DMS53 (cell line): ENCODE results near the gene SAP25.
"Not testable (repeated sequence)": the region's sequence is repeated elsewhere in the genome, so short reads cannot be mapped to it uniquely, and the experiment has no call there.

Experiments used
- DNase-seq: peaks from one replicate; lab custom pipeline; 2025; lab: John Stamatoyannopoulos, UW

The SAP25 gene

DNA sequence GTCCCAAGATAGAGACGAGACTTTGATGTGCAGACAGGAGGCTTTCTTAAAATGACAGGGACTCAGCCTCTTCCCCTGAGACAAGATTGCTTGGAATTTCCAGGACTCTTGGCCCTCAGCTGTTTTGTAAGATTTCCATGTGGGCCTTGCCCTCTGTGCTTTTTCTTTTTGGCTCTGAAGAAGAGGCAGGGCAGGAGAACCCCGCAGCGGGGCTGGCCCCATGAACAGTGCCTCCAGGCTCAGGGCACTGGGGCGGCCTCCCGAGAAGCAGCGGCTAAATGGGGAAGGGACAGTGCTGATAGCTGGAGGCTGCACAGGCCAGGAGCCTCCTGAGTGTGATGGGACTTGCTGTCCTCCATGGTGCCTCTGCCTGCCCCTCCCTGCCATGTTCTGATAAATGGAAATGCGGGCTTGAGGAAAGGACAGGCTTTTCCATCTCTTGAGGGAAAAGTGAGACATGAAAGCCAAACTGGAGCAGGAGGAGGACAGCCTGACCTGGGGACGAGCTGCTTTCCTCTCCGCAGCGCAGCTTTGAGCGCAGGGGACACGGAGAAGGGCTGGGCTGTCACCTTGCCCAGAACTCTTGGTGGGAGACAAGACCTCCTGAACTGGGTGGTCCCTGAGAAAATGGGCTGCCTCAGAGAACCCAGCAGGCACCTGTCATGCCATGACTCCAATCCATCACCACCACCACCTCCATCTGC is 12.1 kb downstream of the SAP25 start:
- DNase-seq: no peak

DNA sequence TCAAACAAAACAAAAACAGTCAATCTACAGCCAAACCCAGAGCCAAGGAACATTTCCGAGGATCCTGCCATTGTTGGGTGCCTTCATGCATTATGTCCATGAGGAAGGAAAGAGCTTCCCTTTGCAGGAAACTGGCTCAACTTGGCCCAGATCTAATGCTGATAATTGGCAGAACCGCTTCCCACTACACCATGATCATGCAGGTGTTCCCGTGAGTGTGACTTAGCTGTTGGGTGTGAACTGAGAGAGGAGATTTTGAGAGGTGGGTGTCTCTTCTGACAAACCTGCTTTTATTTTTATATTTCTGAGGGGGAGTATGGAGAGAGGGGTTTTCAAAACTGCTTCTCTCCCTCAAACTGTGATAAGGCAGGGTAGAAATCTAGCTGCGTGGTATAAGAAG is 14.6 kb downstream of the SAP25 start:
- no peak for DNase-seq

DNA sequence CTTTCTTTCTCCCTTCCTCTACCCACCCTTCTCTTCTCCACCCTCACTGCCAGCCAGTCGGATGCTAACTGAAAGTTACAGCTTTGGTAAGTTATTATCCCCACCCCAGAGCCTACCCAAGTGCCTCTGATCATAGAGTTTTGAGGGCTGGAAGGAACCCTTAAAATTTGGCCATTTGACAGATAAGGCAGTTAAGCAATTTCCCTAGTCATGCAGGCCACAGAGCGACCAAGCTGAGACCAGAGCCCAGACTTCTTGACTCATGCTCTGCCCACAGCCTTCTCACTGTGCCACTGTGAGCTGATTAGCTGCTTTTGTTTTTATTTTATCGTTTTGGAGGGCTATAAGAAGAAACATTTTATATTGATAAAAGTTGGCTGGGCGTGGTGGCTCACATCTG is 17.2 kb downstream of the SAP25 start:
- no peak for DNase-seq

DNA sequence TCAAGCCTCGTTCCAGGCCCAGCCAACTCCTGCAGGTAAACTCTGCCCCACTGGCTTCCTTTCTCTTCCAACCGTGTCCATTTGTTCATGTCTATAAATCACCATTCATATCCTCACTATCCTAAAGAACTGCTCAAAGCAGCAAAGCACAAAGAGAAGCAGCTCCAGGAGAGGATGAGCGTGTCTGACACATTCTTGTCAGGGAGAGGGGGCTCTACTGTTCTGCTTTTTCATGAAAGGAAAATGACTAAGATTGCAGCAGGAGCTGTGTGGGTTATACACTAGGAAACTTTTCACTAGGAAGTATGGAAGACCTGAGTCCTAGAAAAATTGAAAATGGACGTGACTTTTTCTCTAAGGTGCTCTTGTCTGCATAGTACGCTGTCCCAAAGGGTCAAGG is 18.0 kb downstream of the SAP25 start:
- DNase-seq: no peak

DNA sequence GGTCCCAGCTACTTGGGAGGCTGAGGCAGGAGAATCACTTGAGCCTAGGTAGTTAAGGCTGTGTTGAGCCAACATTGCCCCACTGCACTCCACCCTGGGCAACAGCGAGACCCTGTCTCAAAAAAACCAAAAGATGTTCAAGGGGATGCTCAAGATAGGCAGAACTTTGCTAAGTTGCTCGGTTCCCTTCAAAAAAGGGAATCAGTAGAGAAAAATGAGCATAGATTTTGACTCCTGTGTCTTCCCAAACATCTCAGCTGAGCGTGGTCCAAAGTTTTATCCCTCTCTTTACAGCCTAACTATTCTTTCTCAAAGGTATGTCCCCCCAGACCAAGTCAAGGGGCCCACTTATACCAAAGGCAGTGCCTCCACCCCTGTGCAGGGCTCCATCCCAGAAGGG is 20.7 kb downstream of the SAP25 start:
- DNase-seq: no peak

DNA sequence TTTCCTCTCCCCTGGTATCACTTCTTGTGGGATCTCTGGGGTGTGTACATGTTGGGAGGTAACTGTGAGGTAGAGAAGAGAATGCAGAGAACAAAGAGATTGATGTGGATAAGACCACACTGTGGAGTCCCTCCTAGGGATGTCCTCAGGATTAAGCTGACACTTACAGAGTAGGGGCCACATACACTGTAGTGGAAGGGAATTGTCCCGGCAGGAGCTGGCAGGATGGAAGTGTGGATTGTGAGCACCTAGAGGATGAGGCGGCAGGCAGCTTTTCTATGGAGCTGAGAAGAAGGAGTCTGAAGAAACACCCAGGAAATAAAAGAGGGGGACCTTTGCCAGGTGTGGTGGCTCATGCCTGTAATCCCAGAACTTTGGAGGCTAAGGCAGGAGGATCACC is 21.2 kb downstream of the SAP25 start:
- no peak for DNase-seq

DNA sequence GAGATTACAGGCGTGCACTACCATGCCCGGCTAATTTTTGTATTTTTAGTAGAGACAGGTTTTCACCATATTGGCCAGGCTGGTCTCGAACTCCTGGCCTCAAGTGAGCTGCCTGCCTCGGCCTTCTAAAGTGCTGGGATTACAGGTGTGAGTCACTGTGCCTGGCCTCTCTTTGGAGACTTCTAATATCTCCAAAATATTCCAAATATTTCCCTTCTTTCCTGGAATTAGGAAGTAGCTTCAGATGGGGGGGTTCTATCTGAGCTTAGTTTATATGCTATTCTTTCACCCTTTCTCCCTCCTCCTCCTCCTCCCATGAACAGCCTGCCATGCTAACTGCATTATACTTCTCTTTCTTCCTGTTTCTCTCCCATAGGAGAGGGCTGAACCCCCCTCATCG is 25.3 kb downstream of the SAP25 start:
- DNase-seq: not testable (repeated sequence)

DNA sequence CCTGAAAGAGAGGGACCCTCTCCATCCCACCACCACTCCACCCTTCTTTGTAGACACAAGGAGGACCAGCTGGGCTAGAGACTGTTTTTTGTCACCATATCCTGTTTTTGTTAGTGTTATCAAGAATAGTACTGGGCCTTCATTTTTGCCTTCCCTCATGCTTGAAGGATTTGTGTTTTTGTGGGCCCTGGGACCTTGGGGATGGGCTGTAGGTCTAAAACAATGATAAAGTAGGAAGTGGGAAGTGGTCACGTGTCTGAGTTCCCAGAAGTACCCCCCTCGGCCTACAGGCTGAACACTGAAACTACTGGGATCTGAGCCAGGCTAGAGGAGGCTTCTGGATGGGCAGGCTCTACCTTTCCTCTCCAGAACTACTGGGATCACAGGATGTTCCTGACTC is 25.8 kb downstream of the SAP25 start:
- DNase-seq: no peak

DNA sequence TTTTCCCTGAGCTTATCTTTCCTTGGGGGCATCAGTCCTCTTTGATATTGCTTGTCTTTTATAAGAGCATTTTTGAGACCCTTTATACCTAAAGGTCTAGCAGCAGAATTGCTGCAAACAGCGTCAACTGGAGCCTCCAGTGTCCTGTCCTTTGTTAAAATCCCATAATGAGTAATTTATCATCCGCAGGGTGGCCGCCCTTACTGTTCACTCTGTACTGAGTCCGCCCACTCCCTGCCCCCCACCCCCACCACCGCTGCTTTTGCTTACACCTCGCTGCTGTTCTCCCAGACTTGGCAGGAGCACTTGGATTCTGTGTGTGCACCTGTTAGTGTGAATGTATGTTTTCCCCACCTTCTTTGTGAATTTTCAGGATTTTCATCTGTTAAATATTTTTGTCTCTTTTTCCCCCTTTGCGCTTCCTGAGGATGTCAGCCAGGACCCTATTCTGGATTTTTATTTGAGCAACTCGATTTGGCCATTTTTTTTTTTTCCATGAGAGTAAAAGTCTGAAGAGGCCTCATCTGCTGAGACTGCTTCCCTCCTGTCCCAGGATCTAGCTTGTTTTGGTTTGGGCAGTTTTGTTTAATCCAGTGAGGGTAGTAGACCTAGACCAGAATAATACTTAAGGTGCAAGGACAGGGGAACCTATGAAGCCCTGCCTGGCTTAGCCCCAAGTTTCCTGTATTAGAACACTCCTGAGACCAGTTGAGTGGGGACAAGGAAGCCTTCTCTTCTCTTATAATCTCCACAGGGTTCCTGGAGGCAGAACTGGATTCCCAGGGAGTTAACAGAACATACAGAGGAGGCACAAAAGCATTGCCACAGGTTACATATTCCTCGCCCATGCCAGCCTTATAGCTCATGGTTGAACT is 26.5 kb downstream of the SAP25 start:
- DNase-seq: no peak

DNA sequence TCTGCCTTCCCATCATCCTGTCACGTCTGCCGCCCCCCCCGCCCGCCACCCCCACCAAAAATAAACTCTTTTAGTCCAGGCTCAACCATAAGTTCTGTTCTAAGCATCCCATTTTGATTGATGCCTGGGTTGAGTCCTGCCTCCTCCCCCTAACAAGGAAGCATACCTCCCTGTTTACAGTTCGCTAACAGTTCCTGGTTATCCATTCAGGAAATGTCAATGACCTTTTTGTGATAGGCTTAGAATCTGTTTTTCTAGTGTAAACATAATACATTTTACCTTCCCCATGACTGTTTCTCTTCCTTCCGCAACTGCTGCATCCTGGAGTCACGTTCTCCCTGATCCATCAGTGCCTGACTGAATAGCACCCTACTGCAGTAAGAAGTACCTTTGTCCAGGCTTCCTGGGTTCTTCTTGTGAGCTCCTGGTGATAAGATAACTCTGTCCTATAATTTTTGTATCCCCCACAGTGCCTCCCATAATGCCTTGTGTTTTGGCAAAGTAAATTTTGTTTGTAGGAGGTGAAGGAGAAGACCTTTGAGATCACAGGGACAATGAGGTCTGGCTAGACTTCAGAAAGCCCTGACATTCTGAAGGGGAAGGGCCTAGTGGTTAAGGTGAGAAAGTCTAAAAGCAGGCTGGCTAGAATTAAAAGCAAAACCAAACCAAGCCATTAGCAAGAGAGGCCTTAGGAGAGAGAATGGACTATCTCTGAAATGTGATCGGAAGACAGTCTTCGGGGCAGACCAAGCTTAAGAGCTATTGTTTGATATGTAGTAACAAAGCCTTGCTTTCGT is 27.4 kb downstream of the SAP25 start:
- DNase-seq: peak; percentile 87

DNA sequence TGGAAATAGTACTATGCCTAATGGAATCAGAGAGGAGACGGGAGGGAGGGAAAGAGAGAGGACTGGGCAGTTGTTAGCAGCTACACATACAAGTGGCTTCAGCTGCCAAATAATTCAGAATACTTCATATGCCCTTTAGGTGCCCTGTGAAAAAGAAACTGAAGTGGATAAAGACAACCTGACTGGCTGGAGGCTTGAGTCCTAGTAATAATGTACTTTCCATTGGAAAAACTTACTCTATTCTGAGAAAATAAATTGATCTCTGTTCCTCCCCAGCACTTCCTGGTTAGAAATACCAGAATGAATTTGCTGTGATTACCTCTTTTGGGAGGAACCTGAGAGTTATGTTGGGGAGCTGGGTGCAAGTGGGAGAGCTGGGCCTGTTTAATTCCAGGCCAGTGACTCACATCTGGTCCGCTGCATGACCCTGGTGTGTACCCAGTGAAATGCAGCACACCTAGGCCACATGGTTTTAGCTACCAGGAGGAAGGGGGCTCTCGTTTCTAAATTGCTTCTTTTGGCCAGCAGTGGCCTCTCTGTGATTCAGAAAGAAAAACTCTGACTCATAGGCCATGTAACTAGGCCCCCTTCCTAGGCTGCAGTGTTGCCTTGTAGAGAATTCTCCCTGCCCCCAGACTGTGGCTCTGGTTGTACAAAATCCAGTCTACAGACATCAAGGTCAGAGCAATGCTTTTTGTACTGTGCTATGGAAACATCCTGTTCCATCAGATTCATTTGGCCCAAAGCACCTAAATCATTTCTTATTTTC is 28.2 kb downstream of the SAP25 start:
- DNase-seq: peak; percentile 75

DNA sequence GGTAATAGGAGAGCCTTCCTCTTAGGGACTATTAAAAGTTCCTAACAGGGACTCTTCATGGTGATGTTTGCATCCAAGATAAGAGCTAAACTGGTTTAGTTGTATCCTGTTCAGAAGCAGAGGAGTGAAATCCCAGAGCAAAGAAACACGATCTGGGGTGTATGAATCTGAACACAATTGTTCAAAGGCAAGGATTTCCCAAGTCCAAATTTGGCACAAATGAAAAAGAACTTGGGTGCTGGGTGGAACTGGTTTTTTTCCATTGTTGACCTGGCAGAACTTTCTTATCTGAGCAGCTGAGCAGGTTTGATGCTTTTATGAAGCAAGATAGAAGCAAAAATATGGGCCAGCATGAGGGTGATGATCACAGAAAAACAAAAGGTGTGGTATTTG is 28.7 kb downstream of the SAP25 start:
- peak; percentile 49 for DNase-seq

DNA sequence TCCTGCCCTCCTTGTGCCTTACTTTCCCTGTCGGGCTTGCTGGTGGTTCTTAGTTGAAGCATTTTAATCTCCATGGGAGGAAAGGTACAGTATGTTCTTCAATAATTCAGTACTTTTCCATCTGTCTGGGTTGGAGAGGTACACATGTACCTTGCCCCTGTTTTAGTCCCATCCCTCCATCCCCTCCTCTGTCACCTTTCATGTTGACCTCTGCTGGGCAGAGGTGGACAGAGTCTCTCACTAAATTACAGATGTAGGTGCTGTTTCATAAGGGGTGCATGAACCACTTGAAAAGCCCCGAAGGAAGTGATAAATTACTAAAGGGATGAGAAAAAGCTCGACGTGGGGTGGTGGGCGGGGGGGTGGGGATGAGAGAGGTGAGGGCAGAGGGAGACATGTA is 29.3 kb downstream of the SAP25 start:
- DNase-seq: no peak

DNA sequence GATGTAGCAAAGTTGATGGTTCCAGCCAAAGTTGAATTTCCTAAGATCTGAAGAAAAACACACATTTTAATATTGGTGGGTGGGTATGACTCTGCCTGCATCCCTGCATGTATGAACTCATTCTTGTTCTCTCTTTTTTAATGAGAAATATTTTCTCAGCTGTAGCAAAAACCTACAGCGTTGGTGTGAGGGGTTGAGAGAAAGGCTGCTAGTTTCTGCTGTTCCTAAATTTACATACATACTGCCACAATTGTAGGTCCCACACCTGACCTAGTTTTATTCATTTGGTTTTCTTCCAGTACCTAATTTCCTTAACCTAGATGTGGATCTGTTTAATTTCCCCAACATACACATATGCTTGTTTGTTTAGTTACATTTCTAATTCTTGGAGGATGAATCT is 30.1 kb downstream of the SAP25 start:
- no peak for DNase-seq

DNA sequence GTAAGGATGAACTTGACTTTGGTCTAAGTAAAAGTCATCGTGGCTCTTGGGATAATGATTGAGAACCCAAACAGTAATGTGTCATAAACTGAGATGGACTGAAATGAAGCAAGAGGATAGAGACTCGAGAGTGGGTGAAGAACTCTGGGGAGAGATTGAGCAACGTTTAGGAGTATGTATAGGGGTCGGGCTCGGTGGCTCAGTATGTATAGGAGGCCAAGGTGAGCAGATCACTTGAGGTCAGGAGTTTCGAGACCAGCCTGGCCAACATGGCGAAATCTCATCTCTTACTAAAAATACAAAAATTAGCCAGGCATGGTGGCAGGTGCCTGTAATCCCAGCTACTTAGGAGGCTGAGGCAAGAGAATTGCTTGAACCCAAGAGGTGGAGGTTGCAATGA is 32.4 kb downstream of the SAP25 start:
- not testable (repeated sequence) for DNase-seq

DNA sequence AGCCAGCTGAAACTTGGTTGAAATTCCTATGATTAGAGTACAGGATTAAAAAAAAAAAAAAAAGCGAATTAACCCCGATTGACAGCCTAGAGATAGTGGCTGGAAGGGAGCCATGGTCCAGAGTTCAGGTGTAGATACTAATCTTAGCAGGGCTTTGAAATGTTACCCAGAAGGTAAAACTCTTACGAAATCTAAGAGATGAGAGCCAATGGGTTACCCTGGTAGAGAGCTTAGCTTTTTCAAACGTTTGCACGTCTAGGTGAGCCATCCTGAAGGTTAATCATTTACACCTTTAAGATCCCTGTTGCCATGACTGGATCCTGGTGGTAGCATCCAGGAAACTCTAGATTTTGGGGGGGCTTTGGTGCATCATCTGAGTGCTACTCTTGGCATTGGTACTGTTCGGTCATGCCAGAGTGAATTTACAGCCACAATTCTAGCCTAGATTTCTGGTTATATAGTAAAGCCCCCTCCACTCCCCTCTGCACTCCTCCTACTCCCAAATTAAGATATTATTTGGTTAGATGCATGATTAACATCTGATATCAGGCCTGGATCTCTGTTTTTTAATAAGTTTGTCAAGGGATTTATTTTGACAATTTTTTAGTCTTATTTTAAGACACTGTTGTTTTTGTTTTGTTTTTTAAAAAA is 33.5 kb downstream of the SAP25 start:
- DNase-seq: peak; percentile 84

DNA sequence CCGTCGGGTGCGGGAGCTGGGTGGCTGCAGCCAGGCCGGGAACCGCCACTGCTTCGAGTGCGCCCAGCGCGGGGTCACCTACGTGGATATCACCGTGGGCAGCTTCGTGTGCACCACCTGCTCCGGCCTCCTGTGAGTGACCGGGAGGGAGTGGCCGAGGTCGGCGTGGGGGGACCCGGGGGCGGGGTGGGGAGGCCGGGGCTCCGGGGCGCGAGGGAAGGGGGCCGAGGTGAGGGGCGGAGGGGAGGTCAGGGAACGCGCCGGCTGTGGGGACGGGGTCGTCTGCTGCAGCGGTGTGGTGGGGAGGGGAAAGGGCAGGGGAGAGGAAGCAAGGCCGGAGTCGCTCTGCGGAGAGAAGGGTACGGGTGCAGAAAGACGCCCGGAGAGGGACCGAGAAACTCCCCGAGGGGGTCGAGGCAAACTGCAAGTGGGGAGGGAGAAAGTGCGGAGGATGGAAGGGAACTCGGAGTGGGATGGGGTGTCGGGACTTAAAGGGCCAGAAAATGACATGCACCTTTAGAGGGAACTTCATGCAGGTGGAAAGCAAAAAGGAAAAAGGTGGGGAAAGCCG is 34.2 kb downstream of the SAP25 start:
- peak; percentile 51 for DNase-seq

DNA sequence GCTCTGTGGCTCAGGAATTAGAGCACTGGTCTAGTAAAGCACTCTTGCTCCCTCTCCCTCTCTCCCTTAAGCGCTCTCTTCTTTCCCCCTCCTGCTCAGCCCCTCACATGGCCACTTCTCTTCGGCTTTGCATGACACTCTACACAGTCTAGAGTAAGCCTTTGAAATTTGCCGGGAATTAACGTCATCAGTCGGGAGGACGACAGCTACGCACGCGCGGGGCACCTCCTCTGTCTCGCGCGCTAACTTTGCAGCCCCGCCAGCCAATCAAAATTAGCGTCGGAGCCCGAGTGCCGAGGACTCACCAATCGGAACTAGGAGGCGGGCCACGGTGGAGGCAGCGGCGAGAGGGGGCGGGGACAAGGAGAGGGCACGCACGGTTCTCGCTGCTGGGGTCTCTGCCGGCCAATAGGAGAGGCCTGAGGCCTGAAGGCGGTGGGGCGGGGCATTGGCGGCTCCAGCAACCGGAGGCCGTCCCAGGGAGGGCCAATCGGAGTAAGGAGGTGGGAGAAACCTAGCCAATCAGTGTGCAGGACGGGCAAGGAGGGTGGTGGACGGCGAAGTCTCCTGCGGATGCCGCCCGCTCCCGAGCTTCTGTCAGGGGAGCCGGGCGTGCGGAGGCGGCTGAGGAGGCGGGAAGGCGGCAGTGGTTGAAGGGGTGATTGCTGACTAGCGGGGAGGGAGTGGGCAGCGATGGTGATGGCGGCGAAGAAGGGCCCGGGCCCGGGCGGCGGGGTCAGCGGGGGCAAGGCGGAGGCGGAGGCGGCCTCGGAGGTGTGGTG is 34.9 kb downstream of the SAP25 start, which contains the start of gene AGFG2:
Gene AGFG2, plus strand, starts transcription at position 550 of the 782 bp plus-strand sequence. Its CDS starts 144 bp downstream, at position 694.
- DNase-seq: peak; percentile 100

DNA sequence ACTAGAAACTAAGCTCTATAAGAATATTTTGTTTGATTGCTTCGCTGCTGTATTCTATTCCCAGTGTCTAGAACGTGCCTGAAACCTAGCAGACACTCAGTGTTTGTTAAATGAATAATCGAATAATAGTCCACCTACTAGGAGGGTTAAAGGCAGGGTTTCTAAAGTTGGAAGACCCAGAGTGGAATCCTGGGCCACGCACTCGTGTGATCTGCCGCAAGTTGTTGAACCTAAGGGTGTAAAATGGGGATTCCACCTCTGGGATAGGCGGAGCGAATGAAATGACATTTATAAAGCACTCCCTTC is 35.4 kb downstream of the SAP25 start:
- no peak for DNase-seq

DNA sequence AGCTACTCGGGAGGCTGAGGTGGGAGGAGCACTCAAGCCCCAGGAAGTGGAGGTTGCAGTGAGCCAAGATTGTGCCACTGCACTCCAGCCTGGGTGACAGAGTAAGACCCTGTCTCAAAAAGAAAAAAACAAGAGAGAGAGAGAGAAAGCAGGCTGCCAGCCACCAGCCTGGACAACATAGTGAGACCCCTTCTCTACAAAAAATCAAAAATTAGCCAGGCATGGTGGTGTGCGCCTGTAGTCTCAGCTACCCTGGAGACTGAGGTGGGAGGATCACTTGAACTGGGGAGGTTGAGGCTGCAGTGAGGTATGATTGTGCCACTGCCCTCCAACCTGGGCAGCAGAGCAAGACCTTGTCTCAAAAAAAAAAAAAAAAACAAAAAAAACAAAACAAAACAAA is 37.0 kb downstream of the SAP25 start:
- not testable (repeated sequence) for DNase-seq
